Activated T-helper 2 cell treated with anti-CD3 and anti-CD28 coated beads, Interferon-gamma antibody, Interleukin-2, Interleukin-4, amounts not matched to agents 10 μg/mL and 5 μg/mL and 100 μg/mL, durations not matched to agents 14 hours and 24 hours and 36 hours (primary cell): Measurements from ENCODE around the gene LIMK2. TPM values are rescaled to one million over a fixed set of nuclear protein-coding genes. Genes with fewer than 3 reads are reported as not detected.
"Not testable (repeated sequence)": the region's sequence is repeated elsewhere in the genome, so short reads cannot be mapped to it uniquely, and the experiment has no call there.

Source experiments
- DNase-seq: peaks from one replicate; pipeline ENCODE4 v3.0.0; 2021; ENCODE audit warnings: low spot score
- H3K27ac Mint-ChIP-seq: one replicate; pipeline ENCODE4 v1.8.0; 2021; ENCODE audit warnings: mixed read lengths
- H3K27me3 Mint-ChIP-seq: one replicate; pipeline ENCODE4 v1.8.0; 2021; ENCODE audit warnings: low read depth, mixed read lengths
- H3K36me3 Mint-ChIP-seq: one replicate; pipeline ENCODE4 v1.8.0; 2021; ENCODE audit warnings: low read depth, mixed read lengths
- H3K4me1 Mint-ChIP-seq: one replicate; pipeline ENCODE4 v1.8.0; 2021; ENCODE audit warnings: low read depth, mixed read lengths
- H3K4me3 Mint-ChIP-seq: one replicate; pipeline ENCODE4 v1.8.0; 2021; ENCODE audit warnings: low read depth, mild to moderate bottlenecking, moderate library complexity, mixed read lengths
- H3K9me3 Mint-ChIP-seq: one replicate; pipeline ENCODE4 v1.8.0; 2021; ENCODE audit warnings: mixed read lengths
- intact Hi-C: fragments of 100-400 bp; cut with micrococcal nuclease; formaldehyde crosslinking; loops from one replicate; pipeline ENCODE4 v1.15.1; 2023
- total RNA-seq: library from RNA; stranded (reverse); gene quantifications from 2 replicates; pipeline ENCODE4 v1.2.3, GENCODE V29; 2022

The LIMK2 gene
- total RNA-seq, 1 donor from 2014 or later = 33.9 TPM

DNA sequence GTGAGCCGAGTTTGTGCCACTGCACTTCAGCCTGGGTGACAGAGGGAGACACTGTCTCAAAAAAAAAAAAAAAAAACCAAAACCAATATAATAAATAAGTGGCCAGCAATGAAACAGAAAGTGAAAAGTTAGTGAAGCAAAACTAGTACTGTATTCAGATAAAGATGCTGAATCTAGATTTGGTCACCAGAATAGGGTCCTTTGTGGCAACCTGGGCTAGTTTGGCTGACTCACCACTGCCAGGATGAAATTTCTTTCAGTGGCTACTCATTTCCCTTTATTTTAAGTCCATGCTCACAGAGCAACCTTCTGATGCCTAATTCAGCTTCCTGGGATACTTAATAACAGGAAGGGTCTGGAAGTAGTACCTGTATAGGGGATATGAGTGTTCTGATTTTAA lies 26.0 kb downstream of the LIMK2 start:
- intact Hi-C loops = no loop called here
- DNase-seq = no peak
- no peaks in the 10 kb centered on the region for H3K9me3 Mint-ChIP-seq
- H3K36me3 Mint-ChIP-seq = peaks cover 20% of the 10 kb centered on the region
- peaks cover 32% of the 10 kb centered on the region for H3K4me1 Mint-ChIP-seq
- no peaks in the 10 kb centered on the region for H3K27me3 Mint-ChIP-seq
- no peak overlapping the region for H3K4me3 Mint-ChIP-seq
- H3K27ac Mint-ChIP-seq = no peak overlapping the region

DNA sequence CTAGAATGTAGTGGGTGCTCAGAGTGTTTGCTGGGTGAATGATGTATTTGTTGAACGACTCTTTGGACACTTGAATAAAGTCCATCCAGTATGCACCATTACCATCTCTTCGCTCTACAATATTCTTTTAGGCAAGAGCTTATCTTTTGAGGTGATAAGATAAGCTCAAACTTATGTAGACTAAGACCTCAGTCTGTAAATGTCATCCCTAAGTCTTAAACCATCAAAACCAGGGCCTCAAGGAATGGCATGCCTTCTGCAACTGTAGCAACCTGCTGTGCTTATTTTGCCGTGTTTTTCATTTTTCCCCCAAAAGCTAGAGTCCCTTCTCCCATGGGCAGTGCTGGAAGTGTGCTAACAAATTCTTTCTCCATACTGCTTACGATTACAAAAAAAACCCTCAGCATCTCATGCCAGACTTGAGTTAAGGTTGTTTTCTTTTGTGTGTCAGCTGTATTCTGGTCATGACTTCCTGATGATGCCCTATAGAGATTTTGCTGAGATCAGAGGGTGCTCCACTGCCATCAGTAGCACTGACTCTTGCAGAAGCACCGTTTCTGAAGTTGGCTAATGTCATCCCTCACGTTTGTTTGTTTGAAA lies 27.8 kb downstream of the LIMK2 start:
- Mint-ChIP-seq H3K36me3 (peaks cover 13% of the 10 kb centered on the region), H3K9me3 (no peaks in the 10 kb centered on the region), H3K4me1 (peaks cover 34% of the 10 kb centered on the region), H3K27me3 (no peaks in the 10 kb centered on the region), H3K27ac (peak overlapping the region; percentile 39), H3K4me3 (no peak overlapping the region)
- intact Hi-C loops = no loop called here
- DNase-seq = no peak

DNA sequence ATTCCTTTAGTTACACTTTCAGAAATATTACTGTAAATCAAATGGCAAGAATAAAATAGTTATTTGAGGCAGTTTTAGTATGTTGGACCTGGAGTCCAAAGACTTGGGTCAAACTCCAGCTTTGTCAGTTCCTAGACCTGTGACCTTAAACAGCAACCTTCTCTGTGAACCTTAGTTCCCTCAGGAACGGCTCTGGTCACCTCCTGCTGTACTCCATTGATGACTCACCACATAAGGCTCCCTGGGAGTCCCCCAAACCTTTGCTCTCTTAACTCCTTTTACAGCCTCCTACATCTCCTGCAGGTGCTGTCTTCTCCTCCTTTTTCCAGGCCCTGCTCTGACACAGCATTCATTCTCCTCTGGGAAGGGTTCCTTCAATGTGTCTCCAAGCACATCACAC lies 29.1 kb downstream of the LIMK2 start:
- Mint-ChIP-seq H3K27ac (no peak overlapping the region), H3K4me1 (peaks cover 35% of the 10 kb centered on the region), H3K9me3 (no peaks in the 10 kb centered on the region), H3K27me3 (no peaks in the 10 kb centered on the region), H3K36me3 (peaks cover 7% of the 10 kb centered on the region), H3K4me3 (no peak overlapping the region)
- no peak for DNase-seq
- intact Hi-C loops = no loop called here

DNA sequence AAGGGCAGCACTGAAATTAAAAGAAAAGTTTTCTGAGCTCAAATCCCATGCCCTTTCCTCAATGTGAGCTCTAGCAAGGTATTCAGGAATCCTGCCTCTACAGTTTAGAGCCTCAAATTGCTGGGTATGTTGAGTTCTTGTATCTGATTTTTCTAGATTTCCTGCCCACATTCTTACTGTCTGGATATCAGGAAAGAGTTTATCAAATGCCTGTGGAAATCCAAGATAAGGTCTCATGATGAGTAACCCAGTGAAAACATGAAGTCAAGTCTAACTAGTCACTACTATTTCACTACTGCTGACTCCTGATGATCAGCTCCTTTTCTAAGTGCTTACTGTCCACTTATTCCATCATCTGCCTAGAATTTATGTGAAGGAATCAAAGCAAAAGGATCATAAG lies 29.8 kb downstream of the LIMK2 start:
- no peaks in the 10 kb centered on the region for H3K9me3 Mint-ChIP-seq
- peaks cover 39% of the 10 kb centered on the region for H3K4me1 Mint-ChIP-seq
- peaks cover 7% of the 10 kb centered on the region for H3K36me3 Mint-ChIP-seq
- intact Hi-C loops = no loop called here
- no peaks in the 10 kb centered on the region for H3K27me3 Mint-ChIP-seq
- no peak for DNase-seq
- H3K4me3 Mint-ChIP-seq = no peak overlapping the region
- H3K27ac Mint-ChIP-seq = no peak overlapping the region

DNA sequence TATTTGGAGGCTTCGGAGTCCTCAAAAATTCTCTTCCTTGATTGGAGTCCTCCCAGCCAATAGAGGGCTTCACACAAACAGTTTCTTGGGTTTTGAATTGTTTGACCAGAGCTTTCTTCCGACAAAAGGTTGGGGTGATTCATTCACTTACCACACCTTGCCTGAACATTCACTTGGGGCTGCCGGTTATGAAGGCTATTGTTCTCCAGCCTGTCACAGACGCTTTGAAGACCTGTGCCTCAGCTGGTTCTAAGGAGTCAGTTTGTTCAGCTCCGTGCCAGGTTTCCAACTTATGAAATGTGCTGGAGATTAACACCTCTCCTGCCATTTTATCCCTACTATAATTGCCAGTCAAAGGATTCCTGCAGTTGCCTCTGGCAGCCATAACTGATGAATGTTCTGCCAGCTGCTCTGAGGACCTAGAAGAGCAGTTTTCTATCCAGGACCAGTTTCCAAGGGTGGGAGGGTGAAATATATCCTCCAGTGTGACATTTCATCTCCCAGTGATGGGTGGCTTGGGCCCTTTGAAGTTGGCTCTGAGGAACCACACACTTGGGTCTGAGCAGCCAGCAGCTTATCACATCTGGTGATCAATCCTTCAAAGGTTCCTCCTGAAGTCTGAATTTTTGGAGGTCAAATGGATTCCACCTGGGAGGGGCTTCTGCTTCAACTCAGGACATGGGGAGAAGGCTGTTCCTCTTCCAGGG lies 31.4 kb downstream of the LIMK2 start:
- Mint-ChIP-seq H3K36me3 (peaks cover 7% of the 10 kb centered on the region), H3K27ac (no peak overlapping the region), H3K27me3 (no peaks in the 10 kb centered on the region), H3K4me1 (peaks cover 47% of the 10 kb centered on the region), H3K9me3 (no peaks in the 10 kb centered on the region), H3K4me3 (no peak overlapping the region)
- intact Hi-C loops = no loop called here
- DNase-seq = no peak

DNA sequence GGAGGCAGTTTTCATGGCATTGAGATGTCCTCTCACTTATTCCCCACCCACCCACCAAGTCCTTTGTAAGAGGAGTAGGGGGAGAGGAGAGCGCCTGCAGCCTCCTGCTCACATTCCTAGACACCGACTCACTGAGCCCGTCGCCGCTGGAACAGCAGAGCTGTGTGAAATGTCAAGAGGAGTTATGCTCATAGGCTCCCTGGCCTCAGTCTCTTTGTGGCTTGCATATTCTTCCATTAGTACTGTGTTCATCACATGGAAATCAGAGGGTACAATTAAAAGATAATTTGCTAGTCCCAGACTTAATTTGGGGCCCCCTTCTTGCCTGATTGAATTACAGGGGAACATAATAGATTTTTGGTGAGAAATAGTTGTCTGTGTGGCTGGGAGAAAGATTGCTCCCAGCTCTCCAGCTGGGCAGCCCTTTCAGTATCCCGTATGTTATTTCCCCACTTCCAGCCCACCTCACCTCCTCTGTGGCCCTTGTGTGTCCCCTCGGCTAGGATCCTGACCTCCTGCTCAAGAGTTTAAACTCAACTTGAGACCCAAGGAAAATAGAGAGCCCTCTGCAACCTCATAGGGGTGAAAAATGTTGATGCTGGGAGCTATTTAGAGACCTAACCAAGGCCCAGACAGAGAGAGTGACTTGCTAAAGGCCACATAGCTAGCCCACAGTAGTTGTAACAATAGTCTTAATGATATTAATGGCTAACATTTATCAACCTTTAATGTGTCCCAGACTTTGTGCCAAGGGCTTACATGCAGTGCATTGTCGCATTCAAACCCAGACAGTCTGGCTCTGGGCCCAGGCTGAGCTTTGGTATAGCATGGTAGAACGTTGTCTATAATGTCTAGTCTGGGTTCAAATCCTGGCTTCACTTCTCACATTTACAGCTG lies 32.2 kb downstream of the LIMK2 start:
- Mint-ChIP-seq H3K4me1 (peaks cover 45% of the 10 kb centered on the region), H3K9me3 (no peaks in the 10 kb centered on the region)
- intact Hi-C loops = no loop called here

DNA sequence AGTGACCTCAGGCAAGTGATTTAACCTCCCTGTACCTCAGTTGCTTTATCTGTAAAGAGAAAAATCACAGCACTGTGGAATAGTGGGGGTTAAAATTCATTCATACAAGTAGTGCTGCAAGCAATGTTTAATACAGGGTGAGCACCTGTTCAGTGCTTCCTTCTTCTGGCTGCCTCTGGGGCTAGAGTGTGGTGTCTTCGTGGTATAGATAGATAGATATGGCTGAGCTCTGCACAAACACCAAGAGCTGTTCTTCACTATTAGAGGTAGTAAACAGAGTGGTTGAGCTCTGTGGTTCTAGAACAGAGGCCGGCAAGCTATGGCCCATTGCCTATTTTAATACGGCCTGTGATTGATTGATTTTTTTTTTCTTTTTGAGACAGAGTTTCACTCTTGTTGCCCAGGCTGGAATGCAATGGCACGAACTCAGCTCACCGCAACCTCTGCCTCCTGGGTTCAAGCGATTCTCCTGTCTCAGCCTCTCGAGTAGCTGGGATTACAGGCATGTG lies 32.9 kb downstream of the LIMK2 start:
- Mint-ChIP-seq H3K27me3 (no peaks in the 10 kb centered on the region), H3K27ac (no peak overlapping the region), H3K4me3 (no peak overlapping the region), H3K36me3 (peaks cover 7% of the 10 kb centered on the region), H3K4me1 (peaks cover 38% of the 10 kb centered on the region), H3K9me3 (no peaks in the 10 kb centered on the region)
- intact Hi-C loops = no loop called here
- DNase-seq = no peak

More for the DNA sequence above, 32.2 kb downstream of the LIMK2 start:
- Mint-ChIP-seq H3K27ac (no peak overlapping the region), H3K36me3 (peaks cover 7% of the 10 kb centered on the region), H3K4me3 (no peak overlapping the region), H3K27me3 (no peaks in the 10 kb centered on the region)
- no peak for DNase-seq

DNA sequence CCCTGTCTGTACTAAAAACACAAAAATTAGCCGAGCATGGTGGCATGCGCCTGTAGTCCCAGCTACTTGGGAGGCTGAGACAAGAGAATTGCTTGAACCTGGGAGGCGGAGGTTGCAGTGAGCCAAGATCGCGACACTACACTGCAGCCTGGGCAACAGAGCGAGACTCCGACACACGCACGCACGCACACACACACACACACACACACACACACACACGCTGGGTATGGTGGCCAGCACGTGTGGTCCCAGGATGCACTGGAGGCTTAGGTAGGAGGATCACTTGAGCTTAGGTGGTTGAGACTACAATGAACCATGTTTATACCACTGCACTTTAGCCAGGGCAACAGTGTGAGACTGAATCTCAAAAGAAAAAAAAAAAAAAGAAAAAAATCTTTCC lies 33.9 kb downstream of the LIMK2 start:
- H3K4me1 Mint-ChIP-seq = peaks cover 36% of the 10 kb centered on the region
- H3K27me3 Mint-ChIP-seq, H3K9me3 Mint-ChIP-seq, H3K36me3 Mint-ChIP-seq, DNase-seq, H3K27ac Mint-ChIP-seq, intact Hi-C loops, H3K4me3 Mint-ChIP-seq: not testable (repeated sequence)

DNA sequence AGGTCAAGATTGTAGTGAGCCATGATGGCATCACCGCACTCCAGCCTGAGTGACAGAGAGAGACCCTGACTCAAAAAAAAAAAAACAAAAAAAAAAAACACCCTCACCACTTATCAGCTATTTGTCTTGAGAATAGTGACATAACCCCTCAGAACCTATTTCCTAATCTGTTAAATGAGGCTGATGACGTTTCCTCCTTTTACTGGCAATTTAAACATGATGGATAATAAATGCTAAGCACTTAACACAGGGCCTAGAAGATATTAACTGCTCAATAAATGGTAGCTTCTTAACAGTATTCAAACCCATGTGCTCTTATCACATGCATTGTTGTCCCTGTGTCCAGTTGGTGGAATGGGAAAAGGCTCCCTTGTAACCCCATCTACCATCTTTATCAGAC lies 34.6 kb downstream of the LIMK2 start:
- peaks cover 7% of the 10 kb centered on the region for H3K36me3 Mint-ChIP-seq
- no peak overlapping the region for H3K4me3 Mint-ChIP-seq
- H3K27ac Mint-ChIP-seq = peak overlapping the region; percentile 40
- no peaks in the 10 kb centered on the region for H3K27me3 Mint-ChIP-seq
- peaks cover 36% of the 10 kb centered on the region for H3K4me1 Mint-ChIP-seq
- H3K9me3 Mint-ChIP-seq = no peaks in the 10 kb centered on the region
- intact Hi-C loops = no loop called here
- no peak for DNase-seq

DNA sequence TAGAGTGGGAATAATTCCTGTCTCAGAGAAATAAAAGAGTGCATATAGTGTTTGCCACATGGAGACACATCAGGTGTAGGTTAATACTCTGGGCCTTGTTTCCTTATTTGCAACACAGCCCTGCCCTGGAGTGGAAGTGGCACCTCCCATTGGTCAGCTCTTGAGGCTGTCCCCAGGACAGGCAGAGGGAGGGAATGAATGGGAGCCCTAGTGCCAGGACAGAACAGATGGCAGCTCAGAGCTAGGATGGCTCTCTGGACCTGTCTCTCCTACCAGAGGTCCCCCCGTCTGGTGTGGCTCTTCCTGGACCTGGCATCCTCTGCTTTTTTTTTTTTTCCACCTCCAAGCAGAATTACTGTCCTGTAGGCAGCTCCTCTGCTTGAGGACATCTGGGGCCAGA lies 35.6 kb downstream of the LIMK2 start:
- no peak for DNase-seq
- H3K4me3 Mint-ChIP-seq = peak overlapping the region; percentile 19
- no peaks in the 10 kb centered on the region for H3K27me3 Mint-ChIP-seq
- H3K9me3 Mint-ChIP-seq = no peaks in the 10 kb centered on the region
- H3K36me3 Mint-ChIP-seq = no peaks in the 10 kb centered on the region
- intact Hi-C loops = no loop called here
- H3K4me1 Mint-ChIP-seq = peaks cover 29% of the 10 kb centered on the region
- H3K27ac Mint-ChIP-seq = no peak overlapping the region

DNA sequence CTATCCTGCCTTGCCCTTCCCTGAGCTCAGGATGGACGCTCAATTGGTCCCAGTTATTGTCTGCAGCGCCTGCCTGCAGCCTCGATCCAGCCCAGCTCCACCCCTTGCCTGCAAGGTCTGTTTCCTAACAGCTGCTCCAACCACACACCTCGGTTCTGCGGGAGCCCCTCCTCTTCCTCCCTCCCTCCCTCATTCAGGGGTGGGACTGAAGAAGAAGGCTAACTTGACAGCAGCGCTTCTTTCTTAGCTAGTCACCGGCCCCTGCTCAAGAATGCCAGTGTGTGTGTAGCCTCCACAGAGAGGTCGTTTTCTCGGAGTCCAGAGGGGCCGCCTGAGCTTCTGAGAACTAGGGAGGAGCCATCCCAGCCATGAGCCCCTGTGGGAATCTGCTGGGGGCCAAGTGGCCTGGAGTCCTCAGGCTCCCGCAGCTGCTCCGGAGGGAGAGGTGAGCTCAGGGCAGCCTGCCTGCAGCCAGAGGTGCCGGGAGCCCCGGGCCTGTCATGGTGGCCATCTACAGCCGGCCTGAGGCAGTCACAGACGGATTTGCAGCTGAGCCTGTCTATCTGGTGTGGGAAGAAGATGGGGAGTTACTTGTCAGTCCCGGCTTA lies 36.1 kb downstream of the LIMK2 start:
- intact Hi-C loops = no loop called here
- H3K9me3 Mint-ChIP-seq = no peaks in the 10 kb centered on the region
- peaks cover 28% of the 10 kb centered on the region for H3K4me1 Mint-ChIP-seq
- DNase-seq = peak; percentile 68
- H3K4me3 Mint-ChIP-seq = peak overlapping the region; percentile 19
- no peaks in the 10 kb centered on the region for H3K36me3 Mint-ChIP-seq
- no peaks in the 10 kb centered on the region for H3K27me3 Mint-ChIP-seq
- H3K27ac Mint-ChIP-seq = no peak overlapping the region

DNA sequence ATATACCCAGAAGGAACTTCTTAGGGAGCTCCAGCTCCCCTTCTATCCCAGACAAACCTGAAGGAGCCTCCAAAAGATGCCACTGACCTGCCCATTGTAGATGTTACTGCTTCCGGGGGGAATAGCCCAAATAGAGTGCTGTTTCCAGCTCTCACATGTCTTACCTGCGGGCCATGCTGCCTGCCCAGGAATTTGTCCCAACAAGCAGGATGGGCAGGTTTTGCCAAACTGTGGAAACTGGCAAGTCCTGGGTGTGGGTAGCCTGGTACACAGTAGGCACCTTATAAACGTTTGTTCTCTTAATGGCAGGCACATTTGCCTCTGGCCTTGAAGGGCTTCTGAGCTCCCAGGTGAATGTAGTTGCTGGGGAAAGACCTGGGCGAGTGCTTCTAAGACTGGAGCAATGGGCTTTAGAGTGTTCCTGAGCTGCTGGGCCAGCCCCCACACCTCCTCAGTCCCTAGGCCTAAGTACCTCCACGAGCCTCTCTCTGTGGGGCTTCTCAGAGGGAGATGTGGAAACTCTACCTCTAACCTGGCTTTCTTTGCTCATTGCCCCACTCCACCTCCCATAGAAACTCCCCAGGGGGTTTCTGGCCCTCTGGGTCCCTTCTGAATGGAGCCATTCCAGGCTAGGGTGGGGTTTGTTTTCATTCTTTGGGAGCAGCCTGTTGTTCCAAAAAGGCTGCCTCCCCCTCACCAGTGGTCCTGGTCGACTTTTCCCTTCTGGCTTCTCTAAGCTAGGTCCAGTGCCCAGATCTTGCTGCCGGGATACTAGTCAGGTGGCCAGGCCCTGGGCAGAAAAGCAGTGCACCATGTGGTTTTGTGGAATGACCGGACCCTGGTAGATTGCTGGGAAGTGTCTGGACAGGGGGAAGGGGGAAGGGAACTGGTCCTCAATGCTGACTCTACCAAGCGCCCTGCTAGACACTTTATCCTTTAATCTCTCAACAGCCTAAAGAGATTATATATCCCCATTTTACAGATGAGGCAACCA lies 37.2 kb downstream of the LIMK2 start:
- no peak overlapping the region for H3K4me3 Mint-ChIP-seq
- DNase-seq = no peak
- no peak overlapping the region for H3K27ac Mint-ChIP-seq
- H3K9me3 Mint-ChIP-seq = no peaks in the 10 kb centered on the region
- intact Hi-C loops = no loop called here
- no peaks in the 10 kb centered on the region for H3K36me3 Mint-ChIP-seq
- H3K4me1 Mint-ChIP-seq = peaks cover 24% of the 10 kb centered on the region
- no peaks in the 10 kb centered on the region for H3K27me3 Mint-ChIP-seq
